GM12872 (cell line): ENCODE measurements around the gene RNPC3.

Experiments
- TF ChIP-seq, protein P1 (sequence below): IDR thresholded peaks from 3 replicates; pipeline ENCODE4 v1.5.1; 2011; ENCODE audit warnings: low read depth, mild to moderate bottlenecking, low read length, moderate library complexity; ENCODE audit not compliant: insufficient read depth

Gene RNPC3

DNA sequence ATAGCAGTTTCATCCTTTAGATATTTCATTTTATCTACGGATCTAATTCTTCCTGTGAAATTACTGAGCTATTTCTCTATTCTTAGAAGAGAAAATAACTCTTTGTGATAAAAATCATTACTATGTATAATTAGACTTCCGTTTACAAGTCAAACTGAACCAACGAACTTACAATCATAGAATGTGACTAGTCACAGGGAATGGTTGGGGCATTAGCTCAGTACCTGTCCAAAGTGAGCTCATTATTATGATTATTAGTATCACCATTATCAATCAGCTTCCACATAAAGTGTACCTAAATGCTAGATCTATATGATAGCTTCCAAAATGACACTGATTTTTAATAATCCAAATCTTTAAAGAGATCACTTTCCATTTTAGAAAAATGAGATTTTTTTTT is 58.4 kb downstream of the RNPC3 start:
- TF ChIP-seq, protein P1, sequence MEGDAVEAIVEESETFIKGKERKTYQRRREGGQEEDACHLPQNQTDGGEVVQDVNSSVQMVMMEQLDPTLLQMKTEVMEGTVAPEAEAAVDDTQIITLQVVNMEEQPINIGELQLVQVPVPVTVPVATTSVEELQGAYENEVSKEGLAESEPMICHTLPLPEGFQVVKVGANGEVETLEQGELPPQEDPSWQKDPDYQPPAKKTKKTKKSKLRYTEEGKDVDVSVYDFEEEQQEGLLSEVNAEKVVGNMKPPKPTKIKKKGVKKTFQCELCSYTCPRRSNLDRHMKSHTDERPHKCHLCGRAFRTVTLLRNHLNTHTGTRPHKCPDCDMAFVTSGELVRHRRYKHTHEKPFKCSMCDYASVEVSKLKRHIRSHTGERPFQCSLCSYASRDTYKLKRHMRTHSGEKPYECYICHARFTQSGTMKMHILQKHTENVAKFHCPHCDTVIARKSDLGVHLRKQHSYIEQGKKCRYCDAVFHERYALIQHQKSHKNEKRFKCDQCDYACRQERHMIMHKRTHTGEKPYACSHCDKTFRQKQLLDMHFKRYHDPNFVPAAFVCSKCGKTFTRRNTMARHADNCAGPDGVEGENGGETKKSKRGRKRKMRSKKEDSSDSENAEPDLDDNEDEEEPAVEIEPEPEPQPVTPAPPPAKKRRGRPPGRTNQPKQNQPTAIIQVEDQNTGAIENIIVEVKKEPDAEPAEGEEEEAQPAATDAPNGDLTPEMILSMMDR, result no peak

DNA sequence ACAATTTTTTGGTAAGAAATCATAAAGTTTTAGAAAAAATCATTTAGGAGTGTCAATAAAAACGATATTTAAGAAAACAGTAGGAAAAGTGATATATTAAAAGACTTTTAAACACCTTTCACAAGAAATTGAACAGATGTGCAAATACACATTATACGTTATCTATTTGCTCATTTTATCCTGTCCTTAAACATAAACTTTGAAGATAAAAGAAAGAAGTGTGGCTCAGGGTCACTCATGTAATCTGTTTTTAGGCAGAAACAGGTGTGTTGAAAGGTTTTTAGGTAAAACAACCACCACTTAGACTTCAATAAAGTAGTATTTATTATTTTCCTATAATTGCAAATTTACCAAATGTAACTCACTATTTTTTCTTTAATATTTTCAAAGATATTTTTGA is 59.0 kb downstream of the RNPC3 start:
- TF ChIP-seq, protein P1, result no peak
